Neural cell (in vitro differentiated cells): ENCODE results near the gene PTPRF. TPM values are rescaled to one million over a fixed set of nuclear protein-coding genes. Genes with fewer than 3 reads are reported as not detected.

Experiments
- H2AFZ ChIP-seq: fragments of 200-600, 300-800 bp; sonication (generic), shearing (Covaris generic); 2 replicates; pipeline ENCODE4 v1.6.0; 2014; ENCODE audit warnings: low read depth, mild to moderate bottlenecking, antibody characterized with exemption, low read length, moderate library complexity
- H3F3A ChIP-seq: fragments of 200-600 bp; shearing (Covaris generic); 2 replicates; pipeline ENCODE4 v1.6.1; 2016; ENCODE audit warnings: mild to moderate bottlenecking, moderate library complexity, mixed read lengths, antibody characterized with exemption, low read length; ENCODE audit not compliant: insufficient read depth, poor library complexity, severe bottlenecking
- H3K27ac ChIP-seq: fragments of 200-600, 300-800 bp; sonication (generic), shearing (Covaris generic); 2 replicates; pipeline ENCODE4 v1.5.1; 2014; ENCODE audit warnings: mild to moderate bottlenecking, low read length, moderate library complexity
- H3K27me3 ChIP-seq: fragments of 300-800, 200-600 bp; sonication (generic), shearing (Covaris generic); 2 replicates; pipeline ENCODE4 v1.6.0; 2014; ENCODE audit warnings: mild to moderate bottlenecking, low read depth, low read length, moderate library complexity; ENCODE audit not compliant: insufficient read depth
- H3K36me3 ChIP-seq: fragments of 300-800, 200-600 bp; sonication (generic), shearing (Covaris generic); 2 replicates; pipeline ENCODE4 v1.5.1; 2014; ENCODE audit warnings: mild to moderate bottlenecking, antibody characterized with exemption, low read length, moderate library complexity; ENCODE audit not compliant: insufficient read depth
- H3K4me2 ChIP-seq: fragments of 300-800, 200-600 bp; sonication (generic), shearing (Covaris generic); 2 replicates; pipeline ENCODE4 v1.6.0; 2014; ENCODE audit warnings: mild to moderate bottlenecking, low read length
- H3K4me3 ChIP-seq: fragments of 300-800, 200-600 bp; sonication (generic), shearing (Covaris generic); 2 replicates; pipeline ENCODE4 v1.5.1; 2014; ENCODE audit warnings: mild to moderate bottlenecking, low read length, moderate library complexity
- H3K79me2 ChIP-seq: fragments of 200-600 bp; shearing (Covaris generic); replicated peaks from 2 replicates; pipeline ENCODE4 v1.6.0; 2014; ENCODE audit warnings: mild to moderate bottlenecking, low read length, moderate library complexity; ENCODE audit not compliant: insufficient read depth
- H3K9ac ChIP-seq: fragments of 300-800, 200-600 bp; sonication (generic), shearing (Covaris generic); 2 replicates; pipeline ENCODE4 v1.6.1; 2016; ENCODE audit warnings: mild to moderate bottlenecking, low read length, mixed read lengths
- H3K9me2 ChIP-seq: fragments of 200-600 bp; shearing (Covaris generic); 2 replicates; pipeline ENCODE4 v1.6.1; 2016; ENCODE audit warnings: mild to moderate bottlenecking, low read length, mixed read lengths; ENCODE audit not compliant: insufficient read depth
- H3K9me3 ChIP-seq: fragments of 200-600, 300-800 bp; sonication (generic), shearing (Covaris generic); 2 replicates; pipeline ENCODE4 v1.6.1; 2016; ENCODE audit warnings: mild to moderate bottlenecking, mixed run types, low read length, moderate library complexity, mixed read lengths
- H4K20me1 ChIP-seq: fragments of 200-600 bp; shearing (Covaris generic); 2 replicates; pipeline ENCODE4 v1.6.1; 2016; ENCODE audit warnings: mild to moderate bottlenecking, mixed run types; ENCODE audit not compliant: insufficient read depth
- CTCF ChIP-seq: fragments of 450-650 bp; IDR thresholded peaks from 2 replicates; pipeline ENCODE4 v1.5.1; 2014; ENCODE audit warnings: antibody characterized with exemption, mild to moderate bottlenecking, moderate library complexity; ENCODE audit not compliant: poor library complexity, severe bottlenecking
- EP300 ChIP-seq: fragments of 450-650 bp; conservative IDR thresholded peaks from 2 replicates; pipeline ENCODE4 v1.6.1; 2014; ENCODE audit warnings: antibody characterized with exemption, mild to moderate bottlenecking, moderate library complexity; ENCODE audit not compliant: poor library complexity, severe bottlenecking
- EZH2 ChIP-seq: fragments of 200-600, 300-800 bp; shearing (Covaris generic), sonication (generic); IDR thresholded peaks from 2 replicates; pipeline ENCODE4 v1.6.1; 2014; ENCODE audit warnings: antibody characterized with exemption, low read length, borderline replicate concordance, mild to moderate bottlenecking; ENCODE audit not compliant: insufficient read depth, poor library complexity, severe bottlenecking
- MXI1 ChIP-seq: fragments of 450-650 bp; conservative IDR thresholded peaks from 2 replicates; pipeline ENCODE4 v1.6.1; 2014; ENCODE audit warnings: antibody characterized with exemption, mild to moderate bottlenecking; ENCODE audit not compliant: poor library complexity, severe bottlenecking
- POLR2AphosphoS5 ChIP-seq: IDR thresholded peaks from 2 replicates; pipeline ENCODE4 v1.6.1; 2012
- SMC3 ChIP-seq: fragments of 450-650 bp; conservative IDR thresholded peaks from 2 replicates; pipeline ENCODE4 v1.6.1; 2014; ENCODE audit warnings: antibody characterized with exemption, mild to moderate bottlenecking, moderate library complexity; ENCODE audit not compliant: poor library complexity
- TAF1 ChIP-seq: IDR thresholded peaks from 2 replicates; pipeline ENCODE4 v1.6.1; 2012; ENCODE audit warnings: low read depth
- polyA plus RNA-seq: library from polyadenylated mRNA; depleted of rRNA; stranded (reverse); fragments of >200 nt; gene quantifications from 2 replicates; pipeline ENCODE4 v1.2.3, GENCODE V29; 2014

Gene PTPRF
- polyA plus RNA-seq, 1 donor from 2014 or later = 66.6 TPM

GRCh38 chr1:43552813-43553212 is 22.1 kb downstream of the PTPRF start:
- Histone ChIP-seq H3K79me2 (no peaks in the 10 kb centered on the region), H3K27ac (no peak overlapping the region), H3K4me3 (no peak overlapping the region), H3K4me2 (no peak overlapping the region), H4K20me1 (no peaks in the 10 kb centered on the region), H2AFZ (no peak overlapping the region), H3F3A (no peaks in the 10 kb centered on the region), H3K9me3 (no peaks in the 10 kb centered on the region), H3K9me2 (no peaks in the 10 kb centered on the region), H3K9ac (no peak overlapping the region), H3K27me3 (no peaks in the 10 kb centered on the region), H3K36me3 (peaks cover 5% of the 10 kb centered on the region)
- no peak for TF ChIP-seq EZH2

- no peaks in the 10 kb centered on the region for H3K9me2 ChIP-seq
- no peak overlapping the region for H2AFZ ChIP-seq
- no peak overlapping the region for H3K4me2 ChIP-seq
- H3K27ac ChIP-seq = no peak overlapping the region
- no peak overlapping the region for H3K9ac ChIP-seq
- H3F3A ChIP-seq = no peaks in the 10 kb centered on the region
- H3K27me3 ChIP-seq = no peaks in the 10 kb centered on the region
- no peak for TF ChIP-seq EP300
- no peak for TF ChIP-seq SMC3
- TF ChIP-seq EZH2 = no peak
- no peak for TF ChIP-seq TAF1
- no peak for TF ChIP-seq POLR2AphosphoS5
- no peak for TF ChIP-seq CTCF
- TF ChIP-seq MXI1 = no peak
- no peaks in the 10 kb centered on the region for H3K9me3 ChIP-seq
- H3K36me3 ChIP-seq = peaks cover 5% of the 10 kb centered on the region
- no peak overlapping the region for H3K4me3 ChIP-seq
- no peaks in the 10 kb centered on the region for H3K79me2 ChIP-seq
- H4K20me1 ChIP-seq = no peaks in the 10 kb centered on the region
These were observed 23.8 kb downstream of the PTPRF start for GRCh38 chr1:43554444-43554992.

GRCh38 chr1:43556782-43557181 is 26.1 kb downstream of the PTPRF start:
- H3K4me3 ChIP-seq = no peak overlapping the region
- H3K9me3 ChIP-seq = no peaks in the 10 kb centered on the region
- H3K79me2 ChIP-seq = no peaks in the 10 kb centered on the region
- H3K4me2 ChIP-seq = no peak overlapping the region
- no peaks in the 10 kb centered on the region for H3F3A ChIP-seq
- no peaks in the 10 kb centered on the region for H3K27me3 ChIP-seq
- H2AFZ ChIP-seq = no peak overlapping the region
- H3K27ac ChIP-seq = no peak overlapping the region
- no peak overlapping the region for H3K9ac ChIP-seq
- H3K36me3 ChIP-seq = peaks cover 5% of the 10 kb centered on the region
- H4K20me1 ChIP-seq = no peaks in the 10 kb centered on the region
- no peaks in the 10 kb centered on the region for H3K9me2 ChIP-seq
- TF ChIP-seq EP300 (no peak), CTCF (no peak)
